Natural killer cell (primary cell): Measurements from ENCODE around the gene CDK5. TPM values are rescaled to one million over a fixed set of nuclear protein-coding genes. Genes with fewer than 3 reads are reported as not detected.

ENCODE experiments used
- ATAC-seq, 3 donors: fragments of 150-1000 bp in 2 of 3; fragments of 200-7000 bp in 1 of 3; cut with Tn5 transposase; 1 replicate in 1 of 3; 2 replicates in 2 of 3; pipeline ENCODE4 v1.10.0; 2021; ENCODE audit warnings: mild to moderate bottlenecking in 2 of 3, moderate library complexity in 2 of 3
- DNase-seq, 2 donors: peaks; one replicate each; pipeline versions ENCODE4 v3.0.0 to v3.0.0-alpha.2; 2013 to 2021; ENCODE audit warnings: mixed read lengths in 1 of 2
- H3K27ac ChIP-seq: one replicate; pipeline ENCODE4 v1.5.1; 2013; ENCODE audit warnings: mild to moderate bottlenecking, low read length
- H3K27me3 ChIP-seq: one replicate; pipeline ENCODE4 v1.6.1; 2013; ENCODE audit warnings: low read length; ENCODE audit not compliant: control insufficient read depth, insufficient read depth
- H3K36me3 ChIP-seq: one replicate; pipeline ENCODE4 v1.6.1; 2013; ENCODE audit warnings: low read length; ENCODE audit not compliant: control insufficient read depth, insufficient read depth
- H3K4me1 ChIP-seq: one replicate; pipeline ENCODE4 v1.6.1; 2013; ENCODE audit warnings: low read length; ENCODE audit not compliant: control insufficient read depth, insufficient read depth
- H3K4me3 ChIP-seq: one replicate; pipeline ENCODE4 v1.5.1; 2013; ENCODE audit warnings: low read length
- H3K9me3 ChIP-seq: one replicate; pipeline ENCODE4 v1.6.1; 2013; ENCODE audit warnings: low read length; ENCODE audit not compliant: control insufficient read depth, insufficient read depth
- H3K27ac Mint-ChIP-seq, 2 donors: one replicate each; pipeline ENCODE4 v1.8.0; 2022; ENCODE audit warnings: mild to moderate bottlenecking in 2 of 2, mixed read lengths in 2 of 2, moderate library complexity in 1 of 2
- H3K27me3 Mint-ChIP-seq, 2 donors: one replicate each; pipeline ENCODE4 v1.8.0; 2022; ENCODE audit warnings: low read depth in 2 of 2, mixed read lengths in 2 of 2
- H3K36me3 Mint-ChIP-seq: one replicate; pipeline ENCODE4 v1.8.0; 2022; ENCODE audit warnings: mixed read lengths
- H3K4me1 Mint-ChIP-seq, 2 donors: one replicate each; pipeline ENCODE4 v1.8.0; 2022; ENCODE audit warnings: mixed read lengths in 2 of 2
- H3K4me3 Mint-ChIP-seq: one replicate; pipeline ENCODE4 v1.8.0; 2022; ENCODE audit warnings: mild to moderate bottlenecking, moderate library complexity, mixed read lengths
- H3K9me3 Mint-ChIP-seq, 2 donors: one replicate each; pipeline ENCODE4 v1.8.0; 2022; ENCODE audit warnings: mixed read lengths in 2 of 2
- CTCF ChIP-seq: fragments of 200-600 bp; IDR thresholded peaks from one replicate; pipeline ENCODE4 v1.8.0; 2022; ENCODE audit warnings: antibody characterized with exemption
- WGBS: methylation state at CpG from one replicate; pipeline ENCODE4 v1.1.7; 2013; ENCODE audit warnings: missing lambda C conversion rate; ENCODE audit not compliant: insufficient coverage; 5-methylcytosine and 5-hydroxymethylcytosine counted together
- intact Hi-C: fragments of 100-400 bp; cut with micrococcal nuclease; formaldehyde crosslinking; loops from one replicate; pipeline ENCODE4 v1.14.2; 2022
- total RNA-seq, 4 donors: library from RNA; stranded (reverse); fragments of 120-200 nt in 1 of 4; gene quantifications; one replicate each; pipeline versions ENCODE4 v1.2.3 to v1.2.4, GENCODE V29; 2013 to 2022

Gene CDK5
- total RNA-seq, 3 donors from 2014 or later (not counting 1 experiment from before 2014, with no cell fraction given), result 6.2 to 8.0 (median 6.6) TPM

GRCh38 chr7:151018421-151019129, 39.1 kb downstream of the CDK5 start:
- Histone ChIP-seq H3K36me3 (no peaks in the 10 kb centered on the region), H3K27ac (no peak overlapping the region), H3K4me3 (peak overlapping the region; percentile 23), H3K9me3 (no peaks in the 10 kb centered on the region), H3K27me3 (peaks cover 19% of the 10 kb centered on the region), H3K4me1 (peaks cover 40% of the 10 kb centered on the region)
- DNase-seq (peak in 1 of 2 donors; percentile 74), ATAC-seq (peak; percentile 30 to 53 (median 41))
- peak; percentile 52 for TF ChIP-seq CTCF
- Mint-ChIP-seq H3K4me3 (peak overlapping the region; percentile 87), H3K27me3 (peaks cover 0 to 43% of the 10 kb centered on the region in 2 donors), H3K36me3 (no peaks in the 10 kb centered on the region), H3K9me3 (no peaks in the 10 kb centered on the region), H3K27ac (peak overlapping the region in 1 of 2 donors; percentile 77), H3K4me1 (peaks cover 38 to 53% of the 10 kb centered on the region in 2 donors)
- 2% methylated on average over 78 of the region's 82 CpGs for WGBS
- intact Hi-C loops, result loop anchor here (5.0 to 10.0 kb wide), 2 partner anchors 56 to 354 kb away; no protein-coding TSS in a partner anchor

- whole genome bisulfite sequencing, result 5% methylated on average over 34 of the region's 34 CpGs
- H3K4me1 Mint-ChIP-seq, result peaks cover 38 to 54% of the 10 kb centered on the region in 2 donors
Measured at GRCh38 chr7:151017953-151018420, 39.7 kb downstream of the CDK5 start.

GRCh38 chr7:151017370-151017952, 40.2 kb downstream of the CDK5 start:
- peaks cover 51% of the 10 kb centered on the region for H3K4me1 ChIP-seq
- intact Hi-C loops, result loop anchor here (5.0 to 10.0 kb wide), 2 partner anchors 55 to 353 kb away; no protein-coding TSS in a partner anchor
- peaks cover 43 to 60% of the 10 kb centered on the region in 2 donors for H3K4me1 Mint-ChIP-seq

More at GRCh38 chr7:151017953-151018420, 39.7 kb downstream of the CDK5 start:
- Mint-ChIP-seq H3K36me3 (no peaks in the 10 kb centered on the region), H3K27me3 (peaks cover 0 to 41% of the 10 kb centered on the region in 2 donors), H3K9me3 (no peaks in the 10 kb centered on the region), H3K27ac (peak overlapping the region; percentile 18 to 77), H3K4me3 (peak overlapping the region; percentile 87)
- ATAC-seq (peak; percentile 56 to 61 (median 59)), DNase-seq (peak; percentile 76 to 87)
- intact Hi-C loops, result loop anchor here (5.0 to 10.0 kb wide), 2 partner anchors 56 to 353 kb away; no protein-coding TSS in a partner anchor
- peak; percentile 95 for TF ChIP-seq CTCF
- Histone ChIP-seq H3K9me3 (no peaks in the 10 kb centered on the region), H3K4me1 (peaks cover 46% of the 10 kb centered on the region), H3K27ac (no peak overlapping the region), H3K27me3 (peaks cover 19% of the 10 kb centered on the region), H3K4me3 (peak overlapping the region; percentile 23), H3K36me3 (no peaks in the 10 kb centered on the region)

More at GRCh38 chr7:151017370-151017952, 40.2 kb downstream of the CDK5 start:
- 43% methylated on average over 13 of the region's 13 CpGs for WGBS
- H3K36me3 ChIP-seq, result no peaks in the 10 kb centered on the region
- peak overlapping the region; percentile 18 to 77 for H3K27ac Mint-ChIP-seq
- H3K4me3 Mint-ChIP-seq, result peak overlapping the region; percentile 87
- no peaks in the 10 kb centered on the region for H3K36me3 Mint-ChIP-seq
- ATAC-seq, result no peak
- no peak overlapping the region for H3K27ac ChIP-seq
- DNase-seq, result peak in 1 of 2 donors; percentile 47
- peaks cover 0 to 41% of the 10 kb centered on the region in 2 donors for H3K27me3 Mint-ChIP-seq
- H3K9me3 Mint-ChIP-seq, result no peaks in the 10 kb centered on the region
- no peak for TF ChIP-seq CTCF
- no peaks in the 10 kb centered on the region for H3K9me3 ChIP-seq
- no peak overlapping the region for H3K4me3 ChIP-seq
- H3K27me3 ChIP-seq, result peaks cover 19% of the 10 kb centered on the region
